Measurements from ENCODE around the gene NACC2. TPM values are rescaled to one million over a fixed set of nuclear protein-coding genes. Genes with fewer than 3 reads are reported as not detected.
"Not testable (repeated sequence)": the region's sequence is repeated elsewhere in the genome, so short reads cannot be mapped to it uniquely, and the experiment has no call there.

Gene NACC2
- total RNA-seq, 4 donors from 2014 or later = 10.4 to 21.6 (median 12.8) TPM

DNA sequence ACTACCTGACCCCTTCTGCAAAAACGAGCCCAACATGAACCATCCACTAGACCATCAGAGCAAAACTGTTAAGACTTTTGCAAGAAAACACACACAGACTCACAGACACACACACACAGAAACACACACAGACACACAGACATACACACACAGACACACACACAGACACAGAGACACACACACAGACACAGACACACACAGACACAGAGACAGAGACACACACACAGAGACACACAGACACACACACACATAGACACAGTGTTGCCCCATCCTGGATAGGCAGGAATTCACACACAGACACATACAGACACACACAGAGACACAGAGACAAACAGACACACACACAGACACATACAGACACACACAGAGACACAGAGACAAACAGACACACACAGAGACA is 52.5 kb downstream of the NACC2 start:
- peaks cover 0 to 55% (median 10%) of the 10 kb centered on the region in 3 donors for H3K36me3 ChIP-seq
- H3K9me3 ChIP-seq = peaks cover 0 to 13% (median 9%) of the 10 kb centered on the region in 3 donors
- no peak overlapping the region for H3K4me3 ChIP-seq
- no peaks in the 10 kb centered on the region for H3K27me3 ChIP-seq
- WGBS, 2 donors = 23 to 67% methylated on average over 1 of the region's 1 CpG
- DNase-seq = no peak
- no peak overlapping the region for H3K27ac ChIP-seq
- peaks cover 0 to 25% (median 0%) of the 10 kb centered on the region in 3 donors for H3K4me1 ChIP-seq
- TF ChIP-seq POLR2A (IDR thresholded peaks at IDR 0.05) = no peak
- TF ChIP-seq, protein P1, sequence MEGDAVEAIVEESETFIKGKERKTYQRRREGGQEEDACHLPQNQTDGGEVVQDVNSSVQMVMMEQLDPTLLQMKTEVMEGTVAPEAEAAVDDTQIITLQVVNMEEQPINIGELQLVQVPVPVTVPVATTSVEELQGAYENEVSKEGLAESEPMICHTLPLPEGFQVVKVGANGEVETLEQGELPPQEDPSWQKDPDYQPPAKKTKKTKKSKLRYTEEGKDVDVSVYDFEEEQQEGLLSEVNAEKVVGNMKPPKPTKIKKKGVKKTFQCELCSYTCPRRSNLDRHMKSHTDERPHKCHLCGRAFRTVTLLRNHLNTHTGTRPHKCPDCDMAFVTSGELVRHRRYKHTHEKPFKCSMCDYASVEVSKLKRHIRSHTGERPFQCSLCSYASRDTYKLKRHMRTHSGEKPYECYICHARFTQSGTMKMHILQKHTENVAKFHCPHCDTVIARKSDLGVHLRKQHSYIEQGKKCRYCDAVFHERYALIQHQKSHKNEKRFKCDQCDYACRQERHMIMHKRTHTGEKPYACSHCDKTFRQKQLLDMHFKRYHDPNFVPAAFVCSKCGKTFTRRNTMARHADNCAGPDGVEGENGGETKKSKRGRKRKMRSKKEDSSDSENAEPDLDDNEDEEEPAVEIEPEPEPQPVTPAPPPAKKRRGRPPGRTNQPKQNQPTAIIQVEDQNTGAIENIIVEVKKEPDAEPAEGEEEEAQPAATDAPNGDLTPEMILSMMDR (IDR thresholded peaks at IDR 0.05) = no peak
- intact Hi-C loops (cut with DNase I) = no loop called here

DNA sequence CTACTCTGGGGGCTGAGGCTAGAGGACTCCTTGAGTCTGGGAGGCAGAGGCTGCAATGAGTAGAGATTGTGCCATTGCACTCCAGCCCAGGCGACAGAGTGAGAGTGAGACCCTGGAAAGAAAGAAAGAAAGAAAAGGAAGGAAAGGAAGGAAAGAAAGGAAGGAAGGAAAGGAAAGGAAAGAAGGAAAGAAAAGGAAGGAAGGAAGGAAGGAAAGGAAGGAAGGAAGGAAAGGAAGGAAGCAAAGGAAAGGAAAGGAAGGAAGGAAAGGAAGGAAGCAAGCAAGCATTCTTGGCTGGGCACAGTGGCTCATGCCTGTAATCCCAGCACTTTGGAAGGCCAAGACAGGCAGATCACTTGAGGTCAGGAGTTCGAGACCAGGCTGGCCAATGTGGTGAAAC is 54.2 kb downstream of the NACC2 start:
- DNase-seq; H3K27ac ChIP-seq; H3K4me1 ChIP-seq; H3K4me3 ChIP-seq; intact Hi-C loops (cut with DNase I); H3K27me3 ChIP-seq: not testable (repeated sequence)
- H3K36me3 ChIP-seq = peaks cover 0 to 38% (median 1%) of the 10 kb centered on the region in 3 donors
- H3K9me3 ChIP-seq = peaks cover 0 to 15% (median 13%) of the 10 kb centered on the region in 3 donors
- WGBS, 2 donors = 86 to 97% methylated on average over 2 of the region's 2 CpGs

DNA sequence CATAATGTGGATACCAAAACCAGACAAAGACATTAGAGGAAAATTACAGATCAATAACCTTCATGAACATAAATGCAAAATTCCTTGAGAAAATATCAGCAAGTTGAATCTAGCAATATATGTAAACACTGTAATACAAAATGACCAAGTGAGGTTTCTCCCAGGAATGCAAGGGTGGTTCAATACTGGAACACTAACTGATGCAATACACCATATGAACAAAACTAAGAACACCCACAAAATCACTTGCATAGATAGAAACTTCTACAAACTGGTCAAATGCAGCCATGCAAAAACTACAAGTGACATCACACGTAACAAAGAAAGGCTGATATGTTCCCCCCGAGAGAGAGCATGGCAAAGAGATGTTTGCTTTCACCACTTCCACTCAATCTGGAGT is 55.6 kb downstream of the NACC2 start:
- Histone ChIP-seq H3K27me3 (no peaks in the 10 kb centered on the region), H3K4me3 (no peak overlapping the region), H3K9me3 (peaks cover 0 to 15% (median 13%) of the 10 kb centered on the region in 3 donors), H3K36me3 (peaks cover 0 to 30% (median 0%) of the 10 kb centered on the region in 3 donors), H3K4me1 (no peaks in the 10 kb centered on the region), H3K27ac (no peak overlapping the region)
- no peak for DNase-seq
- intact Hi-C loops (cut with DNase I) = no loop called here
- TF ChIP-seq, protein P1 (IDR thresholded peaks at IDR 0.05) = no peak
- TF ChIP-seq POLR2A (IDR thresholded peaks at IDR 0.05) = no peak
- WGBS, 2 donors = 94 to 96% methylated on average over 2 of the region's 2 CpGs

DNA sequence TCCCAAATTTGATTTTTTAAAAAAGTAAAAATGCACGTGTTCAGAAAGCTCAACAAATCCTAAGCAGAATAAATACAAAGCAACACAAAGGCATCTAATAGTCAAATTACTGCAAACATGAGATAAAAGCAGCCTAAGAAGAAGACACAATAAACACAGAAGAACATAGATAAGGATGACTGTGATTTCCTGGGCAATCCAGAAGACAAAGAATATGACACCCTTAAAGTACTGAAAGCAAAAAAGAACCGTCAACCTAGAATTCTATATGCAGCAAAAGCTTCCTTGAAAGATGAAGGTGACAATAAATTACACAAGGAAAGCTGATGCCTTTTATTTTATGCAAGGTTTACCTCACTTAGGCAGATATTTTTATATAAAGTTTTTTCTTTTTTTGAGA is 58.2 kb downstream of the NACC2 start:
- peaks cover 3 to 10% (median 10%) of the 10 kb centered on the region in 3 donors for H3K4me1 ChIP-seq
- H3K27me3 ChIP-seq = no peaks in the 10 kb centered on the region
- H3K4me3 ChIP-seq = no peak overlapping the region
- intact Hi-C loops (cut with DNase I) = no loop called here
- H3K27ac ChIP-seq = no peak overlapping the region
- WGBS, 2 donors = 91 to 94% methylated on average over 2 of the region's 2 CpGs
- H3K36me3 ChIP-seq = peaks cover 0 to 32% (median 0%) of the 10 kb centered on the region in 3 donors
- no peak for TF ChIP-seq POLR2A (IDR thresholded peaks at IDR 0.05)
- TF ChIP-seq, protein P1 (IDR thresholded peaks at IDR 0.05) = no peak
- no peak for DNase-seq
- peaks cover 0 to 15% (median 13%) of the 10 kb centered on the region in 3 donors for H3K9me3 ChIP-seq

DNA sequence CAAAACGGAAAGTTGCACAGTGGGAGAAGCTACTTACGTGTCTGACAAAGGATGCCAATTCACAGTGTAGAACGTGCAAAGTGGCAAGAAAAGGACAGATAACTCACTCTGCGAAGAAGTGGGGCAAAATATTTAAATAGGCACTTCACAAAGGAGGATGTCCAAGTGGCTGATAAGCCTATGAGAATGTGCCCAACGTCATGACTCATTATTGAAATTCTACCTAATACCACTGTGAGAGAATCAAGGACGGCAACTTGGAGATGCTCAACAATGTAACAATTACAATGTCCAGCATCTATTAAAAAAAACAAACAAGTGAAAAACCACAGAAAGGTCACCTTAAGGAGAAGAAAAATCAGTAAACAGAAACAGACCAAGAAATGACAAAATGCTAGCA is 59.0 kb downstream of the NACC2 start:
- peaks cover 3 to 14% (median 12%) of the 10 kb centered on the region in 3 donors for H3K4me1 ChIP-seq
- no peak overlapping the region for H3K27ac ChIP-seq
- 77 to 79% methylated on average over 6 of the region's 6 CpGs for WGBS, 2 donors
- H3K27me3 ChIP-seq = no peaks in the 10 kb centered on the region
- H3K36me3 ChIP-seq = peaks cover 0 to 34% (median 0%) of the 10 kb centered on the region in 3 donors
- DNase-seq = no peak
- TF ChIP-seq, protein P1 (IDR thresholded peaks at IDR 0.05) = no peak
- no peak for TF ChIP-seq POLR2A (IDR thresholded peaks at IDR 0.05)
- peaks cover 0 to 15% (median 13%) of the 10 kb centered on the region in 3 donors for H3K9me3 ChIP-seq
- intact Hi-C loops (cut with DNase I) = no loop called here
- no peak overlapping the region for H3K4me3 ChIP-seq
